Measurements from ENCODE around the gene GYG1.
"Not testable (repeated sequence)": the region's sequence is repeated elsewhere in the genome, so short reads cannot be mapped to it uniquely, and the experiment has no call there.

Gene GYG1

GRCh38 chr3:148991219-148992026, at the start of gene GYG1:
GYG1 (plus strand) TSS chr3:148991540; CDS start chr3:148991641, 101 bp downstream.
- peak; percentile 78 for DNase-seq

GRCh38 chr3:148943506-148944205, 47.7 kb upstream of the GYG1 start:
- DNase-seq: peak; percentile 61

GRCh38 chr3:148945116-148945515, 46.2 kb upstream of the GYG1 start:
- no peak for DNase-seq

- DNase-seq: no peak
Measured at GRCh38 chr3:148948913-148949657, 42.3 kb upstream of the GYG1 start.

- DNase-seq: no peak
Measured at GRCh38 chr3:148950806-148951205, 40.5 kb upstream of the GYG1 start.

GRCh38 chr3:148951599-148952361, 39.6 kb upstream of the GYG1 start:
- no peak for DNase-seq

GRCh38 chr3:148953094-148953493, 38.2 kb upstream of the GYG1 start:
- no peak for DNase-seq

- DNase-seq: no peak
Measured at GRCh38 chr3:148954981-148955380, 36.4 kb upstream of the GYG1 start.

- DNase-seq: peak; percentile 53
Measured at GRCh38 chr3:148955544-148956346, 35.6 kb upstream of the GYG1 start.

GRCh38 chr3:148957586-148957985, 33.8 kb upstream of the GYG1 start:
- peak; percentile 2 for DNase-seq

- DNase-seq: no peak
Measured at GRCh38 chr3:148958696-148959095, 32.6 kb upstream of the GYG1 start.

- no peak for DNase-seq
Measured at GRCh38 chr3:148962513-148962912, 28.8 kb upstream of the GYG1 start.

GRCh38 chr3:148964809-148965208, 26.5 kb upstream of the GYG1 start:
- no peak for DNase-seq

GRCh38 chr3:148968321-148968720, 23.0 kb upstream of the GYG1 start:
- no peak for DNase-seq

GRCh38 chr3:148970271-148970670, 21.1 kb upstream of the GYG1 start:
- DNase-seq: no peak

- DNase-seq: no peak
Measured at GRCh38 chr3:148971401-148972163, 19.8 kb upstream of the GYG1 start.

GRCh38 chr3:148974726-148975125, 16.6 kb upstream of the GYG1 start:
- no peak for DNase-seq

- no peak for DNase-seq
Measured at GRCh38 chr3:148975248-148975647, 16.1 kb upstream of the GYG1 start.

GRCh38 chr3:148975696-148976095, 15.6 kb upstream of the GYG1 start:
- DNase-seq: no peak

- no peak for DNase-seq
Measured at GRCh38 chr3:148981273-148981672, 10.1 kb upstream of the GYG1 start.

- not testable (repeated sequence) for DNase-seq
Measured at GRCh38 chr3:148987551-148987950, 3.8 kb upstream of the GYG1 start.
